EH (cell line): Measurements from ENCODE around the gene SLC49A3.
"Not testable (repeated sequence)": the region's sequence is repeated elsewhere in the genome, so short reads cannot be mapped to it uniquely, and the experiment has no call there.

ENCODE experiments used
- DNase-seq: peaks from one replicate; pipeline ENCODE4 v3.0.0-alpha.2; 2015; ENCODE audit warnings: low read depth

SLC49A3 gene

GRCh38 chr4:688854-689681, at the start of gene SLC49A3:
Gene SLC49A3, minus strand, starts transcription at chr4:689151. Its CDS starts 24 bp downstream, at chr4:689127.
- no peak for DNase-seq

GRCh38 chr4:736561-736960, 47.6 kb upstream of the SLC49A3 start:
- DNase-seq = not testable (repeated sequence)

DNA sequence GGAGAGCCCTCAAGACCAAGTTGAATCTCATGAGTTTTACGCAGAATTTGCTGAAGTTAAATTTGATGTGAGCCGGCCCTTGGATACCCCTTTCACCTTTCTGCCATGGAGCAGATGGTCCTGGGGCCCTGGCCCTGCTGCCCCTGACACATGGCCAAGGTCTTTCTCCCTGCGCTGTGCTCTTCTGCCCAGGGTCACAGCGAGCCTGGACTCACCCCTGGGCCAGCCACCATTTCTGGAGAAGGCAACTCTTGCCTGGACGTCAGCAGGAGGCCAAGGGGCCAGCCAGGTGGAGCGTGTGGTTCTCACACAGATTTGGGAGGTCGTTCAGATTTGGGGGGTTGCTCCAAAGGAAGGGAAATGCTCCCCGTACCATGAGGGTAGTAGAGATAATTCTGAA, 46.6 kb upstream of the SLC49A3 start:
- no peak for DNase-seq

DNA sequence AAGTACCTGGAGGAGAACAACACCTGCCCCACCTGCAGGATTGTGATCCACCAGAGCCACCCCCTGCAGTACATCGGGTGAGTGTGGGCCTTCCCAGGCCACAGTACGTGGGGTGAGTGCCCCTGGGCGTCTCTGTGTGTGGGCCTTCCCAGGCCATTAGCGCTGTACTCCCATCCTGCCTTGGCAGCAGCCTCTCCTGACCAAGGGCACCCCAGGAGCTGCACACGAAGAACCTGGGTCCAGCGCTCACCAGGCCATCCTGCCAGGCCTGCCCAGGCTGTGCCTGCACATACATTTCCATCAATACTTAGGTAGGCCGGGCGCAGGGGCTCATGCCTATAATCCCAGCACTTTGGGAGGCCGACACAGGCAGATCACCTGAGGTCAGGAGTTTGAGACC, 46.0 kb upstream of the SLC49A3 start:
- no peak for DNase-seq

GRCh38 chr4:734075-734474, 45.1 kb upstream of the SLC49A3 start:
- no peak for DNase-seq

DNA sequence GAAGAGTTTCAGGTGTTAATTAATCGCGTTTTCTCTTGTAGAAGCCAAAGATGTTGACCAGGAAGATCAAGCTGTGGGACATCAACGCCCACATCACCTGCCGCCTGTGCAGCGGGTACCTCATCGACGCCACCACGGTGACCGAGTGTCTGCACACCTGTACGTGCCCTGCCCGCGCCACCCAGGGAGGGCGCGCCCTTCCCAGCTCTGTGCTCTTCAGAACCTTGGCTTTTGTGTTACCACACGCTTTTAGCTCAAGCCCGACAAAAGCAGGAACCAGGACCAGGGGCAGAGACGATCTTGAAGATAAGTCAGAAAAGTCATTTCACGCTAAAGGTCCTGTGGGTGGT, 44.7 kb upstream of the SLC49A3 start:
- DNase-seq = no peak

GRCh38 chr4:732911-733630, 44.1 kb upstream of the SLC49A3 start:
- DNase-seq = no peak

DNA sequence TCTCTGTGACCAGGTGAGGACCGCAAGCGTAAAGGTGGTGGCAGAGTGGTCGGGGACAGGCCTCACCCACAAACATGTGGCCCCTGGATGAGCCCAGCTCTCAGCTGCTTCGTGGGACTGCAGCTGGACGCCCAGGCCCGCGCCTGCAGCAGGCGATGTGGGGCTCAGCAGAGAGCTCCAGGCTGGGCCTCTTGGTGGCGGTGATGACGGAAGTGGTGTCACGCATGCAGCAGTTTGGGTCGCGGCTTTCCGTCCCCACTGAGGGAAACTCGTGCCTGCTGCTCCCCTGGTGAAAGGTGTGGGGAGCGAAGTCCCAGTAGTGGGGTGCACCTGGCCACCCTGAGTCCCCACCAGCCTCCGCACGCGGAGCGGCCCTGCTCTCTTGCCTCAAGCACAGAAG, 43.5 kb upstream of the SLC49A3 start:
- DNase-seq = no peak

DNA sequence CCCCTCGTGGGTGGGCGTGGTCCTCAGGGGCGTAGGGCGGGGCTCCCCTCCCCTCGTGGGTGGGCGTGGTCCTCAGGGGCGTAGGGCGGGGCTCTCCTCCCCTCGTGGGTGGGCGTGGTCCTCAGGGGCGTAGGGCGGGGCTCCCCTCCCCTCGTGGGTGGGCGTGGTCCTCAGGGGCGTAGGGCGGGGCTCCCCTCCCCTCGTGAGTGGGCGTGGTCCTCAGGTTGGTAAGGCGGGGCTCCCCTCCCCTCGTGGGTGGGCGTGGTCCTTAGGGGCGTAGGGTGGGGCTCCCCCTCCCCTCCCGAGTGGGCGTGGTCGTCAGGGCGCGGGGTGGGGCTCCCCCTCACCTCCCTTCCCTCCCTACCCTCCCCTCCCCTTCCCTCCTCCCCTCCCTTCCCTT, 43.0 kb upstream of the SLC49A3 start:
- DNase-seq = not testable (repeated sequence)

DNA sequence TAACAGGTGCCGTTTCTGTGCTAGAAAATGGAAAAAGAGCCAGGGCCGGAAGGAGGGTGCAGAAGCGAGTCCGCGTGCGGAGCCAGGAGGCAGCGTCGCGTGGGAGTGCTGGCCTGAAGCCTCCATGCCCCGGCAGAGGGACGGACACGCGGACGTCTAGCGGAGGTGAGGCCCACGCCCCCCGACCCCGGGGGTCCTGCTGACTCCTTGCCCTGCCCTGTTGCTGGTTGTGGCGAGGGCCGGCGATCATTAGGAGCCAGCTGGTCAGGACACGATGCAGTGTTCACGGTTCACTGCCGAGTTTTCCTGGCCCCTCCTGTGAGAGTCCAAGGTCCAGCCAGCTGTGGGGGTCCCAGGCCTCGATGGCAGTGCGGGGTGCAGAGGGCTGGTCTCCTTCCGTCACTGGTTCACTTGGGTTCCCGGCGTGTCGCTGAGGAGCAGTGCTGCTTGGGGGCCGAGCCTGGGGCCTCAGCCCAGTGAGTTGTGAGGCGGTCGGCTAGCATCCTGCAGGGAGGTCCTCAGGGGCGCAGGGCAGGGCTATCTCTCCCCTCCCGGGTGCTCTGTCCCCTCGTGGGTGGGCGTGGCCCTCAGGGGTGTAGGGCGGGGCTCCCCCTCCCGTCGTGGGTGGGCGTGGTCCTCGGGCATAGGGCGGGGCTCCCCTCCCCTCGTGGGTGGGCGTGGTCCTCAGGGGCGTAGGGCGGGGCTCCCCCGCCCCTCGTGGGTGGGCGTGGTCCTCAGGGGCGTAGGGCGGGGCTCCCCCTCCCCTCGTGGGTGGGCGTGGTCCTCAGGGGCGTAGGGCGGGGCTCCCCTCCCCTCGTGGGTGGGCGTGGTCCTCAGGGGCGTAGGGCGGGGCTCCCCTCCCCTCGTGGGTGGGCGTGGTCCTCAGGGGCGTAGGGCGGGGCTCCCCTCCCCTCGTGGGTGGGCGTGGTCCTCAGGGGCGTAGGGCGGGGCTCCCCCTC, 42.3 kb upstream of the SLC49A3 start:
- not testable (repeated sequence) for DNase-seq

GRCh38 chr4:730511-730910, 41.6 kb upstream of the SLC49A3 start:
- no peak for DNase-seq

DNA sequence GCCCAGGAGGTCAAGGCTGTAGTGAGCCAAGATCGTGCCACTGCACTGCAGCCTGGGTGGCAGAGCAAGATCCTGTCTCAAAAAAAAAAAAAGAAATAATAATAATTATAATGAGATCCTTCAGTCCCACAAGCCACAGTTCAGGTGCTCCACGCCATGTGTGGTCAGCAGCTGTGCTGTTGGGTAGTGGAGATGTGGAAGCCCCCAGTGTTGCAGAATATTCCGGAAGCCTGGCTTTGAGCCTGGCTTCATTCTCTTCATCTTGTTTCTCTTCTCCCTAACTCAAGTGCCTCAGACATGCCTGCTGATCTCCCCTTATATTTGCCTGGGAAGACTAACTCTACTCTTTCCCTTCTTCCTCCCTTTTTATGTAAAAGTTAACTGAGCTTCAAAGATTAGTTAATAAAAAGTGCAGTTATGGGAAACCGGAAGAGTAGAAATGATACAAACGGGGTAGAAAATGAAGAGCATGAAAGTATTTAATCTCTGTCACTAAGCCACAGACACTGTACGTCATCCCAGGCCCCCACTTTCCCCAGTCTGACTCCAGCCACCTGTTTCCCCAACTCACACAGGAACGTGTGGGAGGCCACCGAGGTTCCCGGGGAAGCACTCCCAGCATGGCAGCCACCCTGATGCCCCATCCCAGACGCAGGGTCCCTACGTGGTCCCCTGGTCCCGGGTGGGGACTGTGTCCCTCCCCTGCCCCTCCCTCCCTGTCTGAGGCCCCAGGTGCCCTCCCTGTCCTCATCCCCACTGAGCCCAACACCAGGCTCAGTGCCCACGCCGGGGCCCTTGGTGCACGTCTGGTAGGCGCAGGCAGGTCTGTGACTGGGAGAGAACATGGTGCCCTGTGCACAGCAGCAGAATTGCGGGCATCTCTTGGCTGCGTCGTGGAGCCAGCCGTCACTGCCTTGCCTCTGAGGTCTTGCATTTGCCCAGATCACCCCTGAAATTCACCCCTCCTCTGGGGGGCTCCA, 40.7 kb upstream of the SLC49A3 start:
- no peak for DNase-seq

- DNase-seq = no peak
These were observed 38.6 kb upstream of the SLC49A3 start for GRCh38 chr4:727576-727975.

- DNase-seq = no peak
These were observed 37.9 kb upstream of the SLC49A3 start for GRCh38 chr4:726838-727237.

GRCh38 chr4:726235-726787, 37.4 kb upstream of the SLC49A3 start:
- DNase-seq = peak; percentile 83

- no peak for DNase-seq
These were observed 36.7 kb upstream of the SLC49A3 start for GRCh38 chr4:725391-726234.

DNA sequence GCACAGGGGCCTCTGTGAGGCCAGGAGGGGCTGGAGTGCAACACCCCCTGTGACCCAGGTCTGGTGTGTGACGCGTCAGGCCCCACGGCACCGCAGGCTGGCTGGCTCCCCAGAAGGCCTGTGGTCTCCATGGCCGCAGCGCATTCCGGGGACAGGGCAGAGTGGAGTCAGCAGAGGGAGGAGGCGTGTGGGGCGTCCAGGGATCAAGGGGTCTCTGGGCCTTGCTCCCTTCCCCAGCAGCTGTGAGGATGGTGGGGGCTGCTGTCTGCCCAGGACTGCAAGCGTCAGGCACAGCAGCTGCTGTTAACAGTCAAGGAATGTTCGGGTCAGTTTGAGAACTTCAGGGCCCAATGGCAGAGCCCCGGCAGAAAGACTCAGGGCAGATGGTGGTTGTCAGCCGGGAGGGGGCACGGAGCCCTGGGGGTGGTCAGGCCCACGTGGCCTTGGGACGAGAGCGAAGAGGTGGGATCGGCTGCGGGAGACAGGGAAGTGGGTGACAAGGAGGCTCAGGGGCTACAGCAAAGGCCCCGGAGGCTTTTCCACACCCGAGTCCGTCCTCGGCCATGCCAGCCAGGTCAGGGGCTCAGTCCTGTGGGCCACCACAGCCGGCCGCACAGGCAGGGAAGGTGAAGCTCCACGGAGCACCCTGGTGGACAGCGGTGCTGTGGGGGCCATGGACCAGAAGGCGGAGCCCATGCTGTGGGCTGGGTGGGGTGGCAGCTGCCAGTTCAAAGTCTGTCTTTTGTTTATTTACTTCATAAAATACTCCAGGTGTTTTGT, 35.0 kb upstream of the SLC49A3 start:
- no peak for DNase-seq

- DNase-seq = no peak
These were observed 34.0 kb upstream of the SLC49A3 start for GRCh38 chr4:722851-723360.

DNA sequence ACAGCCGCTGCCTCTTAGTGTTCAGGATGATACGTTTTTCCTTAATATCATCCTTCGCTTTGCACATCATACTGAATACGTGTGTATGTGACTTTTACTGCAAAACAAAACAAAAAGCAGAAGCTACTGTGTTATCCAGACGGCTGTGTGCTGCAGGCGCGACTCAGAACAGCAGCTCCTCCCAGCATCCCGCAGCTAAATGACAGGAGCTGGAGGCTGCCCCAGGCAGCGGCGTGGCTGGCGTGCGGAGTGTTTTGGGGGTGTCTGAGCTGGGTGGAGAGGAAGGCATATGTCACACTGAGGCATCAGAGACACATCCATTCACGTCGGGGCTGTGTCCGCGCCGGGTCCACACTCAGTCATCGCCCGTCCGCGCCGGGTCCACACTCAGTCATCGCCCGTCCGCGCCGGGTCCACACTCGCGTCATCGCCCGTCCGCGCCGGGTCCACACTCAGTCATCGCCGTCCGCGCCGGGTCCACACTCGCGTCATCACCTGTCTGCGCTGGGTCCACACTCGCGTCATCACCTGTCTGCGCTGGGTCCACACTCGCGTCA, 33.3 kb upstream of the SLC49A3 start:
- DNase-seq = no peak
